ENCODE measurements around the gene NOTCH4.

The NOTCH4 gene

DNA sequence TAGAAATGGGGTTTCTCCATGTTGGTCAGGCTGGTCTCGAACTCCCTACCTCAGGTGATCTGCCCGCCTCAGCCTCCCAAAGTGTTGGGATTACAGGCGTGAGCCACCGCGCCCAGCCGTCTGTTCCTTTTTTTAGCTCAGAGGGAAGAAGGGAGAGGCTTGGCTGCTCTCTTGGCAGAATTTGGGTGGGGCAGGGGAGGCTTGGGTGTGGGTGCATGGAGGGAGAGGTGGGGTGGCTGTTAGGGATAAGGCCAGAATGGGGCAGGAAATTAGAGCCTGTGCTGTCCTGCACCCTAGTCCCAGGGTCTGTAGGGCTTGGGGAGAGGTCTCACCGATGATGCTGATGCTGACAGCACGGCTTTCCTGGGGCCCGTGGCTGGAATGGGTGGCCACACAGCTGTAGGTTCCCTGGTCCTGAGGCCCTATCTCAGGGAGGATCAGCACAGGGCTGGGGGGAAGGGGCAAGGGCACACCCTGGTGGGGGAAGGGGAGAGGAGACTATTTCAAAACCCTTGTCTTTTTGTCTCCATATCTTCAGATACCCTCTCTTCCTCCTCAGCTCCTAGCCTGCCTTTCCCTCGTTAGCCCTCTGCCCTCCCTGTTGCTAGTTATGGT, 41.8 kb downstream of the NOTCH4 start:
- H3K4me3 ChIP-seq (ENCODE audit: insufficient read depth, low read depth, low read length), result no peak overlapping the region
- no peaks in the 10 kb centered on the region for H3K27me3 ChIP-seq (ENCODE audit: control insufficient read depth, insufficient read depth, low read length, poor library complexity, severe bottlenecking)
- H3K9me3 ChIP-seq (ENCODE audit: control insufficient read depth, low read length), result no peaks in the 10 kb centered on the region
- no peak overlapping the region for H3K27ac ChIP-seq (ENCODE audit: insufficient read depth, low read depth, low read length, poor library complexity, severe bottlenecking)
- peaks cover 10% of the 10 kb centered on the region for H3K4me1 ChIP-seq (ENCODE audit: control insufficient read depth, insufficient read depth, low read length)
- WGBS, 2 experiments, result 94 to 95% methylated on average over 10 of the region's 10 CpGs
- H3K36me3 ChIP-seq (ENCODE audit: control insufficient read depth, insufficient read depth, low read length), result peaks cover 20% of the 10 kb centered on the region

GRCh38 chr6:32181148-32181702, 42.6 kb downstream of the NOTCH4 start:
- H3K4me1 ChIP-seq (ENCODE audit: control insufficient read depth, insufficient read depth, low read length), result peaks cover 10% of the 10 kb centered on the region
- no peaks in the 10 kb centered on the region for H3K9me3 ChIP-seq (ENCODE audit: control insufficient read depth, low read length)
- 91 to 92% methylated on average over 15 of the region's 15 CpGs for WGBS, 2 experiments
- no peaks in the 10 kb centered on the region for H3K27me3 ChIP-seq (ENCODE audit: control insufficient read depth, insufficient read depth, low read length, poor library complexity, severe bottlenecking)
- peaks cover 15% of the 10 kb centered on the region for H3K36me3 ChIP-seq (ENCODE audit: control insufficient read depth, insufficient read depth, low read length)
- H3K4me3 ChIP-seq (ENCODE audit: insufficient read depth, low read depth, low read length), result no peak overlapping the region
- H3K27ac ChIP-seq (ENCODE audit: insufficient read depth, low read depth, low read length, poor library complexity, severe bottlenecking), result no peak overlapping the region

DNA sequence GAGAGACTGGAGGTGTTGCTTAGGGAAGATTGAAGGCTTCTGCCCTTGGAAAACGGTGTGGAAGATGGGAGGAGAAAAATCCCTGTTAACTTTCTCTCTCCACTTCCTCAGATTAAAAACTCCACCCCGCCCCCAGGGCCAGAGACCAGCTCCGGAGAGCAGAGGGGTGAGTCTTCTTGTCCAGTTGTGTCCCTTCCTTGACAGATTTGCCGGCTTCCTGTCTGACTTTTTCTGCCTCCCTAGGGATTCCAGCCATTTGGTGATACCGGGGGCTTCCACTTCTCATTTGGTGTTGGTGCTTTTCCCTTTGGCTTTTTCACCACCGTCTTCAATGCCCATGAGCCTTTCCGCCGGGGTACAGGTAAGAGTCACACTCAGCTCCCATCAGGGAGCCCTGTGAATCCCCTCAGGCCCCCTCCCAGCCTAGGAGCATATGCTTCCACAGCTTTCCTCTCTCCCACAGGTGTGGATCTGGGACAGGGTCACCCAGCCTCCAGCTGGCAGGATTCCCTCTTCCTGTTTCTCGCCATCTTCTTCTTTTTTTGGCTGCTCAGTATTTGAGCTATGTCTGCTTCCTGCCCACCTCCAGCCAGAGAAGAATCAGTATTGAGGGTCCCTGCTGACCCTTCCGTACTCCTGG, 44.0 kb downstream of the NOTCH4 start:
- Histone ChIP-seq H3K4me1 (ENCODE audit: control insufficient read depth, insufficient read depth, low read length) (peaks cover 14% of the 10 kb centered on the region), H3K36me3 (ENCODE audit: control insufficient read depth, insufficient read depth, low read length) (peaks cover 15% of the 10 kb centered on the region), H3K4me3 (ENCODE audit: insufficient read depth, low read depth, low read length) (peak overlapping the region; percentile 98), H3K9me3 (ENCODE audit: control insufficient read depth, low read length) (no peaks in the 10 kb centered on the region), H3K27me3 (ENCODE audit: control insufficient read depth, insufficient read depth, low read length, poor library complexity, severe bottlenecking) (no peaks in the 10 kb centered on the region), H3K27ac (ENCODE audit: insufficient read depth, low read depth, low read length, poor library complexity, severe bottlenecking) (no peak overlapping the region)
- 96 to 97% methylated on average over 9 to 10 of the region's 10 CpGs for WGBS, 2 experiments

GRCh38 chr6:32178547-32179440, 45.1 kb downstream of the NOTCH4 start:
- WGBS, 2 experiments, result 5 to 6% methylated on average over 23 to 24 of the region's 24 CpGs
- H3K4me1 ChIP-seq (ENCODE audit: control insufficient read depth, insufficient read depth, low read length), result peaks cover 19% of the 10 kb centered on the region
- H3K27me3 ChIP-seq (ENCODE audit: control insufficient read depth, insufficient read depth, low read length, poor library complexity, severe bottlenecking), result no peaks in the 10 kb centered on the region
- H3K4me3 ChIP-seq (ENCODE audit: insufficient read depth, low read depth, low read length), result peak overlapping the region; percentile 98
- H3K27ac ChIP-seq (ENCODE audit: insufficient read depth, low read depth, low read length, poor library complexity, severe bottlenecking), result peak overlapping the region; percentile 99
- H3K9me3 ChIP-seq (ENCODE audit: control insufficient read depth, low read length), result no peaks in the 10 kb centered on the region
- peaks cover 13% of the 10 kb centered on the region for H3K36me3 ChIP-seq (ENCODE audit: control insufficient read depth, insufficient read depth, low read length)

DNA sequence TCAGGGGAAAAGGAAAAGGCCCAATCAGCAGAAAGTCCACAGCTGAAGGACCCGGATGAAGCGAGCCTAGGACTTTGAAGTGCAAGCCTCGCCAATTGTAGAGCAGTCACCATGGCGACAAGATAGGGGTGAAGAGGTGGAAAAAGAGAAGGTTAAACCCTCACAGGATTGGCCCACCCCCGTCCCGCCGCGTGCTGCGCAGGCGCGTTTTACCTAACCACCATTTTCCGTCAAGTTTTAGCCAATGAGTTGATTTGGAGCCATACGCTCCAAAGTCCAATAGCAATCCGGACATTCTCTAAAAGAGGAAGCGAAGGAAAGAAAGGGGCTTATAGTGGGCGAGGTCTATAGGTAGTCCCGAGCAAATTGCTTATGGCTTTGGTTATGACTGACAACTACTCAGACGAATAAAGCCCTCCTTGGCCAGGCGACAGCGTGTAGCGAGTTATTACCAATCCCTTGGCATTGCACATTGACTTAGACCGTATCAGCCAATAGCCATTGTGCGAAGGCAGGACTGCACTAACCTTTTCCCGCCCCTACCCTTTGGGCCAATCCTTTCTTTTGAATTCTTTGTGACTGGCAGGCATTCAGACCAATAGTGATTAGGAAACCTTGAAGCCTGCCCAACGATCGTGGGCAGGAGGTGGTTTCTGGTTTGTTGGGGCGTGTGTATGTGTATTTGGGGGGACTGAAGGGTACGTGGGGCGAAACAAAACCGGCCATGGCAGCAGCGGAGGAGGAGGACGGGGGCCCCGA, 45.9 kb downstream of the NOTCH4 start, which contains the start of gene RNF5:
Gene RNF5 (plus strand): TSS at position 618 of the 759 bp plus-strand sequence. CDS start 107 bp downstream, at position 725.
- H3K27me3 ChIP-seq (ENCODE audit: control insufficient read depth, insufficient read depth, low read length, poor library complexity, severe bottlenecking), result no peaks in the 10 kb centered on the region
- WGBS, 2 experiments, result 0% methylated on average over 33 of the region's 33 CpGs
- peak within 1 kb of the TSS; percentile 99 for H3K27ac ChIP-seq (ENCODE audit: insufficient read depth, low read depth, low read length, poor library complexity, severe bottlenecking)
- H3K4me1 ChIP-seq (ENCODE audit: control insufficient read depth, insufficient read depth, low read length), result peaks cover 23% of the 10 kb centered on the region
- H3K4me3 ChIP-seq (ENCODE audit: insufficient read depth, low read depth, low read length), result peak within 1 kb of the TSS; percentile 98
- no peaks in the 10 kb centered on the region for H3K9me3 ChIP-seq (ENCODE audit: control insufficient read depth, low read length)
- H3K36me3 ChIP-seq (ENCODE audit: control insufficient read depth, insufficient read depth, low read length), result peaks cover 8% of the 10 kb centered on the region

DNA sequence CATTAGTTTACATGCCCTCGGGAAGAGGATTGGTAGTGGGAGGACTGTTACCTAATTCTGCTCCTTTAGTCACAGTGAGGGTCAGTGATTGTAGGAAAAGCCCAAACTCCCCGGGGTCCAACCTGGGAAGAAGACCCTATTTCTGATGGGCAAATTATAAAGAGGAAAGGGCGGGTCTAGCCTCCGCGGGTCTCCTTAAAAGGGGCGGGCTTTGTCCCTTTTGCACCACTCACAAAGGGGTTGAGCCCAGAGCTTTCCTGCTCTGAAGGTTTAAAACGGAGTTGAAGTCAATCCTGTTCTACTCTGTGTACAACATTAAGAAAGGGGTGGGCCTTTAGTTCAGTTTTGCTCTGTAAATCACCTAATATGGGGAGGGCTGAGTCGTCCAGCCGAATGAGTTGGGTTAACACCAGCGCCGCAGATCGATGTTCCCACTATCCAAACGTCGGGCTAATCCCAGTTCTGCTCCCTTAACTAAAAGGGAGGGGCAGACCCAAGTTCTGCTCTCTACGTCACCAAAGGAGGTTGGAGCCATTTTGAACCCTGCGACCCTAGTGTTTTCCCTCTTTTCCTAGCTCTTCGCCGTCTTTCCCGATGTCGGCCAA, 46.6 kb downstream of the NOTCH4 start:
- H3K4me1 ChIP-seq (ENCODE audit: control insufficient read depth, insufficient read depth, low read length), result peaks cover 25% of the 10 kb centered on the region
- WGBS, 2 experiments, result 0 to 1% methylated on average over 20 of the region's 20 CpGs
- peak overlapping the region; percentile 99 for H3K27ac ChIP-seq (ENCODE audit: insufficient read depth, low read depth, low read length, poor library complexity, severe bottlenecking)
- peaks cover 4% of the 10 kb centered on the region for H3K36me3 ChIP-seq (ENCODE audit: control insufficient read depth, insufficient read depth, low read length)
- no peaks in the 10 kb centered on the region for H3K27me3 ChIP-seq (ENCODE audit: control insufficient read depth, insufficient read depth, low read length, poor library complexity, severe bottlenecking)
- no peaks in the 10 kb centered on the region for H3K9me3 ChIP-seq (ENCODE audit: control insufficient read depth, low read length)
- H3K4me3 ChIP-seq (ENCODE audit: insufficient read depth, low read depth, low read length), result peak overlapping the region; percentile 98

DNA sequence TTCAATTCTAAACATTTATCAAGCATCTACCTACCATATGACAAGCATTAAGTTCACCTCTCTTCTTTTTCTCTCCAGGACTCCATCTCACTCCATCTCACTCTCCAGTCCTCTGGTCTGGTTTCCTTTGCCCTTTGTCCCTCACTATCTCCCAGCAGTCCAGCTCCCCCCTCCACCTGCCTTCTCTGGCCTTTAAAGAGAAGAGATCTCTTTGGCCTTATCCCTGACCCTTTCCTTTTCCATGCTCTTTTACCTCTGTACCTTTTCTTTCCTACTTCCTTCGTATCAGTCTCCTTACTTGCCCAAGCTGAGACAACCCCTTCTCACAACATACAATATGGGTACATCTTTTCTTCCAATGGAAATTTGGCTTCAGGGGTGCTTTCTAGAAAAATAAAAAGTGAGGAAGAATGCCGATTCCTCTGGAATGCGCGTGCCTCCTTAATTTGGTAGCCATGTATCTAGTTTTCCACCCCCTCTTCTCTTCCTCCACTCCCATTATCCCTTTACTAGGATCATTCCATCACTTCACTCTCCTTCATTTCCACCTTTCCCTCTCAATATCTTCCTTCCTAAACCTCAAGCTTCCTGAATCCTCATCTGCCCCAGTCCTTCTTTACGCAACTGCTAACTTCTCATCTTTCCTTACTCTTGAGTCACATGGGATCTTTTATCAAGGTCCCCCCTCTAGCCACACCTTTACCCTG, 47.2 kb downstream of the NOTCH4 start:
- no peaks in the 10 kb centered on the region for H3K27me3 ChIP-seq (ENCODE audit: control insufficient read depth, insufficient read depth, low read length, poor library complexity, severe bottlenecking)
- WGBS, 2 experiments, result 20 to 25% methylated on average over 5 of the region's 5 CpGs
- peak overlapping the region; percentile 98 for H3K4me3 ChIP-seq (ENCODE audit: insufficient read depth, low read depth, low read length)
- peaks cover under 1% of the 10 kb centered on the region for H3K36me3 ChIP-seq (ENCODE audit: control insufficient read depth, insufficient read depth, low read length)
- H3K9me3 ChIP-seq (ENCODE audit: control insufficient read depth, low read length), result no peaks in the 10 kb centered on the region
- H3K4me1 ChIP-seq (ENCODE audit: control insufficient read depth, insufficient read depth, low read length), result peaks cover 25% of the 10 kb centered on the region
- H3K27ac ChIP-seq (ENCODE audit: insufficient read depth, low read depth, low read length, poor library complexity, severe bottlenecking), result peak overlapping the region; percentile 99

- H3K4me1 ChIP-seq (ENCODE audit: control insufficient read depth, insufficient read depth, low read length), result peaks cover 25% of the 10 kb centered on the region
- H3K9me3 ChIP-seq (ENCODE audit: control insufficient read depth, low read length), result no peaks in the 10 kb centered on the region
- H3K36me3 ChIP-seq (ENCODE audit: control insufficient read depth, insufficient read depth, low read length), result peaks cover 6% of the 10 kb centered on the region
- peak within 1 kb of the TSS; percentile 98 for H3K4me3 ChIP-seq (ENCODE audit: insufficient read depth, low read depth, low read length)
- peak within 1 kb of the TSS; percentile 99 for H3K27ac ChIP-seq (ENCODE audit: insufficient read depth, low read depth, low read length, poor library complexity, severe bottlenecking)
- WGBS, 2 experiments, result 1 to 2% methylated on average over 26 to 27 of the region's 27 CpGs
- H3K27me3 ChIP-seq (ENCODE audit: control insufficient read depth, insufficient read depth, low read length, poor library complexity, severe bottlenecking), result no peaks in the 10 kb centered on the region
These were observed 48.0 kb downstream of the NOTCH4 start, which contains the start of gene AGPAT1 for GRCh38 chr6:32175711-32176475. Gene AGPAT1, minus strand, starts transcription at chr6:32176084. Its CDS starts 4,588 bp downstream, at chr6:32171496.
